Measurements from ENCODE around the gene MEGF6. TPM values are rescaled to one million over a fixed set of nuclear protein-coding genes. Genes with fewer than 3 reads are reported as not detected.

Gene MEGF6
- total RNA-seq, 2 donors from 2014 or later = 83.0 to 103 TPM

- no peak overlapping the region for H3K4me3 Mint-ChIP-seq
- H3K36me3 Mint-ChIP-seq (ENCODE audit: low read depth) = peaks cover 54% of the 10 kb centered on the region
- 94 to 97% methylated on average over 22 of the region's 22 CpGs for WGBS, 2 experiments (ENCODE audit: insufficient coverage in 1 of 2, insufficient read length in 1 of 2)
These were observed 22.9 kb upstream of the MEGF6 start for GRCh38 chr1:3634059-3634800.

GRCh38 chr1:3633344-3634058 is 22.2 kb upstream of the MEGF6 start:
- no peak for DNase-seq
- 94 to 98% methylated on average over 26 to 28 of the region's 28 CpGs for WGBS, 2 experiments (ENCODE audit: insufficient coverage in 1 of 2, insufficient read length in 1 of 2)
- Histone ChIP-seq H3K4me3 (ENCODE audit: low read length) (no peak overlapping the region), H3K9me3 (ENCODE audit: control insufficient read depth, low read length) (no peaks in the 10 kb centered on the region), H3K4me1 (ENCODE audit: control insufficient read depth, insufficient read depth, low read length) (no peaks in the 10 kb centered on the region), H3K36me3 (ENCODE audit: control insufficient read depth, insufficient read depth, low read length) (peaks cover 42% of the 10 kb centered on the region), H3K27ac (ENCODE audit: low read depth, low read length) (no peak overlapping the region), H3K27me3 (ENCODE audit: control insufficient read depth, insufficient read depth, low read length, poor library complexity, severe bottlenecking) (no peaks in the 10 kb centered on the region), H3K9ac (ENCODE audit: extremely low read depth, low read length, poor library complexity, severe bottlenecking) (no peak overlapping the region)
- no peaks in the 10 kb centered on the region for H3K9me3 Mint-ChIP-seq
- no peaks in the 10 kb centered on the region for H3K4me1 Mint-ChIP-seq
- H3K27me3 Mint-ChIP-seq (ENCODE audit: insufficient read depth) = no peaks in the 10 kb centered on the region
- H3K27ac Mint-ChIP-seq = no peak overlapping the region
- H3K4me3 Mint-ChIP-seq = no peak overlapping the region
- TF ChIP-seq, protein P1, sequence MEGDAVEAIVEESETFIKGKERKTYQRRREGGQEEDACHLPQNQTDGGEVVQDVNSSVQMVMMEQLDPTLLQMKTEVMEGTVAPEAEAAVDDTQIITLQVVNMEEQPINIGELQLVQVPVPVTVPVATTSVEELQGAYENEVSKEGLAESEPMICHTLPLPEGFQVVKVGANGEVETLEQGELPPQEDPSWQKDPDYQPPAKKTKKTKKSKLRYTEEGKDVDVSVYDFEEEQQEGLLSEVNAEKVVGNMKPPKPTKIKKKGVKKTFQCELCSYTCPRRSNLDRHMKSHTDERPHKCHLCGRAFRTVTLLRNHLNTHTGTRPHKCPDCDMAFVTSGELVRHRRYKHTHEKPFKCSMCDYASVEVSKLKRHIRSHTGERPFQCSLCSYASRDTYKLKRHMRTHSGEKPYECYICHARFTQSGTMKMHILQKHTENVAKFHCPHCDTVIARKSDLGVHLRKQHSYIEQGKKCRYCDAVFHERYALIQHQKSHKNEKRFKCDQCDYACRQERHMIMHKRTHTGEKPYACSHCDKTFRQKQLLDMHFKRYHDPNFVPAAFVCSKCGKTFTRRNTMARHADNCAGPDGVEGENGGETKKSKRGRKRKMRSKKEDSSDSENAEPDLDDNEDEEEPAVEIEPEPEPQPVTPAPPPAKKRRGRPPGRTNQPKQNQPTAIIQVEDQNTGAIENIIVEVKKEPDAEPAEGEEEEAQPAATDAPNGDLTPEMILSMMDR (conservative IDR thresholded peaks at IDR 0.05) = no peak
- H3K36me3 Mint-ChIP-seq (ENCODE audit: low read depth) = peaks cover 53% of the 10 kb centered on the region

More at GRCh38 chr1:3634059-3634800, 22.9 kb upstream of the MEGF6 start:
- Histone ChIP-seq H3K36me3 (ENCODE audit: control insufficient read depth, insufficient read depth, low read length) (peaks cover 38% of the 10 kb centered on the region), H3K9me3 (ENCODE audit: control insufficient read depth, low read length) (no peaks in the 10 kb centered on the region), H3K4me3 (ENCODE audit: low read length) (no peak overlapping the region), H3K27me3 (ENCODE audit: control insufficient read depth, insufficient read depth, low read length, poor library complexity, severe bottlenecking) (no peaks in the 10 kb centered on the region), H3K27ac (ENCODE audit: low read depth, low read length) (no peak overlapping the region), H3K4me1 (ENCODE audit: control insufficient read depth, insufficient read depth, low read length) (no peaks in the 10 kb centered on the region), H3K9ac (ENCODE audit: extremely low read depth, low read length, poor library complexity, severe bottlenecking) (no peak overlapping the region)
- Mint-ChIP-seq H3K4me1 (no peaks in the 10 kb centered on the region), H3K27me3 (ENCODE audit: insufficient read depth) (no peaks in the 10 kb centered on the region), H3K9me3 (no peaks in the 10 kb centered on the region), H3K27ac (peak overlapping the region; percentile 10)
- no peak for DNase-seq
- TF ChIP-seq, protein P1 (conservative IDR thresholded peaks at IDR 0.05) = no peak

DNA sequence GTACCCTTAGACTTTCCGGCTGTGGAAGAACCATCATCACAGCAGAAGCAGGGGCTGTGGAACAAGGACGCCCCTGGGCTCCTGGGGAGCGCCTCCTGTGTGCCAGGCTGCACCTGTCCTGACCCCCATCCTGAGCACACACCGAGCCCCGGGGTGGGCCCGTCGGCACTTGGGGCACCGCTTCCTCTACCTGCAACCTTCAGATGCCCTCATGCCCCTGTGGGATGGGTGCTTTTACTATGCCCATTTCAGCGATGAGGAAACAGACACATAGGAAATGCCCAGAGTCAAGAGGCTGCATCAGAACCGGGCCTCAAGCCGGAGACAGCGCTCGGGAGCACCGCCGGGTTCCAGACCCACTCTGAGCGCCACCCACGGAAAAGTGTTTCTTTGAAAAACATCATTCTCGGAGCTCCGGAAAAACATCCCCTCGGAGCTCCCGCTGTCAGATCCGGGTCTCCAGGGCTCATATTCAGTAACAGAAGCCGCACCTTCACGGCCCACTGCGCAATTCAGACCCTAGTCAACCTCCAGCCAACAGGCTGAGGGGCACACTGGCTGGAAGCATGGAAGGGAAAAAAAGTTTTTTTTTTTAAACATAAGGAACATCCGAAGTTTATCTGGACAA is 21.5 kb upstream of the MEGF6 start:
- Histone ChIP-seq H3K9me3 (ENCODE audit: control insufficient read depth, low read length) (no peaks in the 10 kb centered on the region), H3K9ac (ENCODE audit: extremely low read depth, low read length, poor library complexity, severe bottlenecking) (no peak overlapping the region), H3K27me3 (ENCODE audit: control insufficient read depth, insufficient read depth, low read length, poor library complexity, severe bottlenecking) (no peaks in the 10 kb centered on the region), H3K36me3 (ENCODE audit: control insufficient read depth, insufficient read depth, low read length) (peaks cover 43% of the 10 kb centered on the region), H3K27ac (ENCODE audit: low read depth, low read length) (no peak overlapping the region), H3K4me1 (ENCODE audit: control insufficient read depth, insufficient read depth, low read length) (no peaks in the 10 kb centered on the region), H3K4me3 (ENCODE audit: low read length) (no peak overlapping the region)
- DNase-seq = no peak
- no peak overlapping the region for H3K27ac Mint-ChIP-seq
- H3K9me3 Mint-ChIP-seq = no peaks in the 10 kb centered on the region
- peaks cover 52% of the 10 kb centered on the region for H3K36me3 Mint-ChIP-seq (ENCODE audit: low read depth)
- no peak overlapping the region for H3K4me3 Mint-ChIP-seq
- WGBS, 2 experiments (ENCODE audit: insufficient coverage in 1 of 2, insufficient read length in 1 of 2) = 94 to 98% methylated on average over 20 to 26 of the region's 26 CpGs
- TF ChIP-seq, protein P1 (conservative IDR thresholded peaks at IDR 0.05) = no peak
- H3K4me1 Mint-ChIP-seq = no peaks in the 10 kb centered on the region
- H3K27me3 Mint-ChIP-seq (ENCODE audit: insufficient read depth) = no peaks in the 10 kb centered on the region
